Liver (tissue), 9 donors: Measurements from ENCODE around the gene LYRM4. TPM values are rescaled to one million over a fixed set of nuclear protein-coding genes. Genes with fewer than 3 reads are reported as not detected.

Source experiments
- DNase-seq: peaks from one replicate; pipeline ENCODE4 v3.0.0-alpha.2; 2017; ENCODE audit warnings: low spot score
- H3K27ac ChIP-seq, 2 donors: one replicate each; pipeline ENCODE4 v1.7.0; 2013; ENCODE audit warnings: inconsistent platforms in 2 of 2, low read length in 2 of 2, control low read depth in 1 of 2, low read depth in 1 of 2, mild to moderate bottlenecking in 1 of 2
- H3K27me3 ChIP-seq, 4 donors: one replicate each; pipeline versions ENCODE4 v1.6.1 to v1.7.0; 2013; ENCODE audit warnings: low read length in 3 of 4, inconsistent platforms in 1 of 4, mild to moderate bottlenecking in 1 of 4, moderate library complexity in 1 of 4; ENCODE audit not compliant: control insufficient read depth in 4 of 4, insufficient read depth in 4 of 4
- H3K36me3 ChIP-seq, 4 donors: one replicate each; pipeline versions ENCODE4 v1.6.1 to v1.7.0; 2013; ENCODE audit warnings: low read length in 3 of 4, mild to moderate bottlenecking in 3 of 4, low read depth in 1 of 4, moderate library complexity in 1 of 4; ENCODE audit not compliant: control insufficient read depth in 4 of 4, insufficient read depth in 3 of 4
- H3K4me1 ChIP-seq, 4 donors: one replicate each; pipeline versions ENCODE4 v1.6.1 to v1.7.0; 2013; ENCODE audit warnings: low read length in 3 of 4, mild to moderate bottlenecking in 3 of 4, moderate library complexity in 1 of 4; ENCODE audit not compliant: control insufficient read depth in 4 of 4, insufficient read depth in 4 of 4
- H3K4me3 ChIP-seq, 3 donors: one replicate each; pipeline versions ENCODE4 v1.6.1 to v1.7.0; 2013; ENCODE audit warnings: low read length in 3 of 3, control low read depth in 1 of 3, low read depth in 1 of 3, mild to moderate bottlenecking in 1 of 3
- H3K9ac ChIP-seq, 2 donors: one replicate each; pipeline ENCODE4 v1.7.0; 2013; ENCODE audit warnings: low read length in 2 of 2, mild to moderate bottlenecking in 2 of 2, moderate library complexity in 2 of 2, control low read depth in 1 of 2, low read depth in 1 of 2
- H3K9me3 ChIP-seq, 4 donors: one replicate each; pipeline versions ENCODE4 v1.6.1 to v1.7.0; 2013; ENCODE audit warnings: low read length in 3 of 4; ENCODE audit not compliant: control insufficient read depth in 4 of 4
- FOXA1 ChIP-seq: IDR thresholded peaks from 2 replicates; pipeline ENCODE4 v1.6.1; 2016; ENCODE audit warnings: antibody characterized with exemption
- FOXA2 ChIP-seq: IDR thresholded peaks from 2 replicates; pipeline ENCODE4 v1.6.1; 2016; ENCODE audit warnings: antibody characterized with exemption
- GABPA ChIP-seq, 2 donors: IDR thresholded peaks in 1 of 2; conservative IDR thresholded peaks in 1 of 2; 2 replicates each; pipeline ENCODE4 v1.6.1; 2016; ENCODE audit warnings: antibody characterized with exemption in 2 of 2, mild to moderate bottlenecking in 1 of 2, moderate library complexity in 1 of 2
- HNF4A ChIP-seq, 2 donors: conservative IDR thresholded peaks; 2 replicates each; pipeline ENCODE4 v1.6.1; 2016; ENCODE audit warnings: antibody characterized with exemption in 2 of 2, mild to moderate bottlenecking in 2 of 2
- JUND ChIP-seq, 2 donors: IDR thresholded peaks; 2 replicates each; pipeline ENCODE4 v1.6.1; 2016; ENCODE audit warnings: antibody characterized with exemption in 2 of 2
- NR2F2 ChIP-seq: IDR thresholded peaks from 2 replicates; pipeline ENCODE4 v1.6.1; 2016; ENCODE audit warnings: antibody characterized with exemption
- RAD21 ChIP-seq, 2 donors: IDR thresholded peaks; 2 replicates each; pipeline ENCODE4 v1.6.1; 2016; ENCODE audit warnings: antibody characterized with exemption in 2 of 2, mild to moderate bottlenecking in 2 of 2
- SP1 ChIP-seq: IDR thresholded peaks from 2 replicates; pipeline ENCODE4 v1.6.1; 2018; ENCODE audit warnings: antibody characterized with exemption, mild to moderate bottlenecking
- TAF1 ChIP-seq: conservative IDR thresholded peaks from 2 replicates; pipeline ENCODE4 v1.6.1; 2016; ENCODE audit warnings: antibody characterized with exemption, mild to moderate bottlenecking
- YY1 ChIP-seq: IDR thresholded peaks from 2 replicates; pipeline ENCODE4 v1.6.1; 2016; ENCODE audit warnings: antibody characterized with exemption, mild to moderate bottlenecking
- ZBTB33 ChIP-seq: IDR thresholded peaks from 2 replicates; pipeline ENCODE4 v1.6.1; 2016; ENCODE audit warnings: antibody characterized with exemption
- WGBS: extraction: QIAGEN DNeasy Blood & Tissue Kit; methylation state at CpG from one replicate; pipeline ENCODE4 v1.1.7; 2013; 5-methylcytosine and 5-hydroxymethylcytosine counted together
- polyA plus RNA-seq, 2 donors: library from polyadenylated mRNA; stranded (reverse) in 1 of 2; unstranded in 1 of 2; fragments of 200-250 nt in 1 of 2; fragments of >200 nt in 1 of 2; fragmentation: Nextera tagmentation in 1 of 2; extraction: Ambion mirVana in 1 of 2; gene quantifications; one replicate each; pipeline versions ENCODE4 v1.2.1 to v1.2.3, GENCODE V29; 2013 to 2015
- total RNA-seq, 2 donors: library from RNA; depleted of rRNA; stranded (reverse); fragments of >200 nt; gene quantifications; one replicate each; pipeline ENCODE4 v1.2.3, GENCODE V29; 2014
- TF ChIP-seq, protein P1 (sequence below): IDR thresholded peaks from 2 replicates; pipeline ENCODE4 v1.6.1; 2016; ENCODE audit warnings: antibody characterized with exemption, mild to moderate bottlenecking
- TF ChIP-seq, protein P2 (sequence below): IDR thresholded peaks from 2 replicates; pipeline ENCODE4 v1.6.1; 2016; ENCODE audit warnings: antibody characterized with exemption
- donor health status: healthy.
- donor health status: healthy.
- donor health status: healthy.
- donor health status: healthy.
- donor health status: healthy.

Gene LYRM4
- total and polyA plus RNA-seq, 4 donors = 4.4 to 13.1 (median 6.5) TPM

- DNase-seq = no peak
- Histone ChIP-seq H3K27ac (no peak overlapping the region), H3K4me3 (no peak overlapping the region), H3K9me3 (no peaks in the 10 kb centered on the region), H3K36me3 (no peaks in the 10 kb centered on the region), H3K9ac (no peak overlapping the region), H3K27me3 (no peaks in the 10 kb centered on the region), H3K4me1 (peaks cover 0 to 14% (median 12%) of the 10 kb centered on the region in 4 donors)
- TF ChIP-seq GABPA (IDR thresholded peaks at IDR 0.05 in 1 of 2, conservative IDR thresholded peaks at IDR 0.05 in 1 of 2) (no peak), SP1 (no peak), TAF1 (no peak), NR2F2 (no peak), FOXA1 (no peak), RAD21 (IDR thresholded peaks at IDR 0.05) (no peak), JUND (IDR thresholded peaks at IDR 0.05) (no peak), YY1 (no peak)
- TF ChIP-seq, protein P1, sequence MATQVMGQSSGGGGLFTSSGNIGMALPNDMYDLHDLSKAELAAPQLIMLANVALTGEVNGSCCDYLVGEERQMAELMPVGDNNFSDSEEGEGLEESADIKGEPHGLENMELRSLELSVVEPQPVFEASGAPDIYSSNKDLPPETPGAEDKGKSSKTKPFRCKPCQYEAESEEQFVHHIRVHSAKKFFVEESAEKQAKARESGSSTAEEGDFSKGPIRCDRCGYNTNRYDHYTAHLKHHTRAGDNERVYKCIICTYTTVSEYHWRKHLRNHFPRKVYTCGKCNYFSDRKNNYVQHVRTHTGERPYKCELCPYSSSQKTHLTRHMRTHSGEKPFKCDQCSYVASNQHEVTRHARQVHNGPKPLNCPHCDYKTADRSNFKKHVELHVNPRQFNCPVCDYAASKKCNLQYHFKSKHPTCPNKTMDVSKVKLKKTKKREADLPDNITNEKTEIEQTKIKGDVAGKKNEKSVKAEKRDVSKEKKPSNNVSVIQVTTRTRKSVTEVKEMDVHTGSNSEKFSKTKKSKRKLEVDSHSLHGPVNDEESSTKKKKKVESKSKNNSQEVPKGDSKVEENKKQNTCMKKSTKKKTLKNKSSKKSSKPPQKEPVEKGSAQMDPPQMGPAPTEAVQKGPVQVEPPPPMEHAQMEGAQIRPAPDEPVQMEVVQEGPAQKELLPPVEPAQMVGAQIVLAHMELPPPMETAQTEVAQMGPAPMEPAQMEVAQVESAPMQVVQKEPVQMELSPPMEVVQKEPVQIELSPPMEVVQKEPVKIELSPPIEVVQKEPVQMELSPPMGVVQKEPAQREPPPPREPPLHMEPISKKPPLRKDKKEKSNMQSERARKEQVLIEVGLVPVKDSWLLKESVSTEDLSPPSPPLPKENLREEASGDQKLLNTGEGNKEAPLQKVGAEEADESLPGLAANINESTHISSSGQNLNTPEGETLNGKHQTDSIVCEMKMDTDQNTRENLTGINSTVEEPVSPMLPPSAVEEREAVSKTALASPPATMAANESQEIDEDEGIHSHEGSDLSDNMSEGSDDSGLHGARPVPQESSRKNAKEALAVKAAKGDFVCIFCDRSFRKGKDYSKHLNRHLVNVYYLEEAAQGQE = no peak
- TF ChIP-seq, protein P2, sequence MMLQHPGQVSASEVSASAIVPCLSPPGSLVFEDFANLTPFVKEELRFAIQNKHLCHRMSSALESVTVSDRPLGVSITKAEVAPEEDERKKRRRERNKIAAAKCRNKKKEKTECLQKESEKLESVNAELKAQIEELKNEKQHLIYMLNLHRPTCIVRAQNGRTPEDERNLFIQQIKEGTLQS = no peak
- WGBS = 75% methylated on average over 5 of the region's 5 CpGs
These were observed 171.0 kb downstream of the LYRM4 start for GRCh38 chr6:5089481-5090438.

DNA sequence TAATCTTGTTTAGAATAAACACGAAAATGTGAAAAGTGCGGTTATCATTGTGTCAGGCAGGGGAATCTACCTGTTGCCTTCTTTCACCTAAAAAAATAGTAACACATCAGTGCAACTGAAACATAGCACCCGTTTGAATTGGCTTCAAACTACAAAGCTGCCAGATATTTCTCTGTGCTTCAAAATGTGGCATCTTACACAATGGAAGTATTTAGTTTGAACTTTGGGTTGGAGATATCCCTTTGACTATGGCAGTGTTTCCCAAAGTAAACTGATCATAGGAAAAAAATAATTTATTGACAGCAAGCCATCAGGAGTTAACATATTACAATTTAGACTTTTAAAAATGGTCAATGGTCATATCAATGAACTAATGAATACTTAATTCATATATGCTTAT is 172.0 kb downstream of the LYRM4 start:
- H3K27me3 ChIP-seq = no peaks in the 10 kb centered on the region
- no peak overlapping the region for H3K27ac ChIP-seq
- peaks cover 0 to 14% (median 13%) of the 10 kb centered on the region in 4 donors for H3K4me1 ChIP-seq
- WGBS = 53% methylated on average over 3 of the region's 3 CpGs
- H3K36me3 ChIP-seq = no peaks in the 10 kb centered on the region
- H3K9me3 ChIP-seq = no peaks in the 10 kb centered on the region
- no peak overlapping the region for H3K4me3 ChIP-seq
- no peak for DNase-seq
- H3K9ac ChIP-seq = no peak overlapping the region
- TF ChIP-seq ZBTB33 (no peak), NR2F2 (no peak), FOXA2 (no peak), HNF4A (conservative IDR thresholded peaks at IDR 0.05) (peak in 1 of 2 donors; percentile 11)
